Activated naive CD8-positive, alpha-beta T cell treated with anti-CD3 and anti-CD28 coated beads, Interleukin-2, amount 50 U/mL, for 16 hours (primary cell): ENCODE results near the gene THY1.
"Not testable (repeated sequence)": the region's sequence is repeated elsewhere in the genome, so short reads cannot be mapped to it uniquely, and the experiment has no call there.

Experiments used
- DNase-seq: peaks from one replicate; pipeline ENCODE4 v3.0.0-alpha.2; 2020; ENCODE audit warnings: low read depth, low spot score

Gene THY1

GRCh38 chr11:119418759-119419158, 4.2 kb downstream of the THY1 start:
- DNase-seq = no peak

- no peak for DNase-seq
These were observed 5.0 kb downstream of the THY1 start for GRCh38 chr11:119417726-119418540.

GRCh38 chr11:119416606-119417580, 6.1 kb downstream of the THY1 start:
- DNase-seq = no peak

- DNase-seq = no peak
These were observed 7.0 kb downstream of the THY1 start for GRCh38 chr11:119415966-119416365.

- no peak for DNase-seq
These were observed 7.5 kb downstream of the THY1 start for GRCh38 chr11:119415517-119415916.

GRCh38 chr11:119414734-119415133, 8.2 kb downstream of the THY1 start:
- DNase-seq = no peak

GRCh38 chr11:119414321-119414720, 8.7 kb downstream of the THY1 start:
- DNase-seq = no peak

GRCh38 chr11:119412072-119412471, 10.9 kb downstream of the THY1 start:
- DNase-seq = no peak

GRCh38 chr11:119410501-119410900, 12.5 kb downstream of the THY1 start:
- no peak for DNase-seq

GRCh38 chr11:119409731-119410130, 13.2 kb downstream of the THY1 start:
- DNase-seq = no peak

- no peak for DNase-seq
These were observed 17.0 kb downstream of the THY1 start for GRCh38 chr11:119406005-119406404.

- DNase-seq = not testable (repeated sequence)
These were observed 17.5 kb downstream of the THY1 start for GRCh38 chr11:119405448-119405847.

GRCh38 chr11:119404872-119405271, 18.1 kb downstream of the THY1 start:
- DNase-seq = no peak

GRCh38 chr11:119403021-119403420, 20.0 kb downstream of the THY1 start:
- no peak for DNase-seq

GRCh38 chr11:119402470-119402869, 20.5 kb downstream of the THY1 start:
- no peak for DNase-seq

- no peak for DNase-seq
These were observed 22.1 kb downstream of the THY1 start for GRCh38 chr11:119400860-119401259.

GRCh38 chr11:119397740-119398139, 25.2 kb downstream of the THY1 start:
- no peak for DNase-seq

- no peak for DNase-seq
These were observed 26.1 kb downstream of the THY1 start for GRCh38 chr11:119396835-119397234.

GRCh38 chr11:119391275-119391674, 31.7 kb downstream of the THY1 start:
- DNase-seq = no peak

- no peak for DNase-seq
These were observed 33.2 kb downstream of the THY1 start for GRCh38 chr11:119389611-119390254.

- DNase-seq = no peak
These were observed 34.9 kb downstream of the THY1 start for GRCh38 chr11:119388103-119388502.

- DNase-seq = no peak
These were observed 38.6 kb downstream of the THY1 start for GRCh38 chr11:119384332-119384731.
